Endothelial cell of umbilical vein (primary cell): ENCODE data around the gene WASF3.

Experiments used
- CTCF ChIP-seq, 2 donors: IDR thresholded peaks; 1 replicate in 1 of 2; 2 replicates in 1 of 2; pipeline ENCODE4 v1.5.1; 2011; ENCODE audit warnings: low read length in 2 of 2, mild to moderate bottlenecking in 2 of 2, moderate library complexity in 2 of 2, control low read depth in 1 of 2, inconsistent platforms in 1 of 2, low read depth in 1 of 2; ENCODE audit not compliant: insufficient read depth in 1 of 2; ENCODE audit errors: extremely low read depth in 1 of 2
- EZH2 ChIP-seq: IDR thresholded peaks from 2 replicates; pipeline ENCODE4 v1.6.1; 2012; ENCODE audit warnings: borderline replicate concordance, low read depth, mild to moderate bottlenecking, moderate library complexity, low read length, inconsistent platforms; ENCODE audit not compliant: severe bottlenecking
- MAX ChIP-seq: IDR thresholded peaks from 2 replicates; pipeline ENCODE4 v1.6.1; 2011; ENCODE audit not compliant: insufficient read depth, insufficient read length
- POLR2A ChIP-seq: IDR thresholded peaks from 2 replicates; pipeline ENCODE4 v1.6.1; 2012; ENCODE audit warnings: low read depth, mild to moderate bottlenecking, control low read depth, low read length
- POLR2AphosphoS5 ChIP-seq: IDR thresholded peaks from 2 replicates; pipeline ENCODE4 v1.6.1; 2012; ENCODE audit warnings: low read depth, mild to moderate bottlenecking, control low read depth, low read length, moderate library complexity; ENCODE audit not compliant: insufficient read depth

DNA sequence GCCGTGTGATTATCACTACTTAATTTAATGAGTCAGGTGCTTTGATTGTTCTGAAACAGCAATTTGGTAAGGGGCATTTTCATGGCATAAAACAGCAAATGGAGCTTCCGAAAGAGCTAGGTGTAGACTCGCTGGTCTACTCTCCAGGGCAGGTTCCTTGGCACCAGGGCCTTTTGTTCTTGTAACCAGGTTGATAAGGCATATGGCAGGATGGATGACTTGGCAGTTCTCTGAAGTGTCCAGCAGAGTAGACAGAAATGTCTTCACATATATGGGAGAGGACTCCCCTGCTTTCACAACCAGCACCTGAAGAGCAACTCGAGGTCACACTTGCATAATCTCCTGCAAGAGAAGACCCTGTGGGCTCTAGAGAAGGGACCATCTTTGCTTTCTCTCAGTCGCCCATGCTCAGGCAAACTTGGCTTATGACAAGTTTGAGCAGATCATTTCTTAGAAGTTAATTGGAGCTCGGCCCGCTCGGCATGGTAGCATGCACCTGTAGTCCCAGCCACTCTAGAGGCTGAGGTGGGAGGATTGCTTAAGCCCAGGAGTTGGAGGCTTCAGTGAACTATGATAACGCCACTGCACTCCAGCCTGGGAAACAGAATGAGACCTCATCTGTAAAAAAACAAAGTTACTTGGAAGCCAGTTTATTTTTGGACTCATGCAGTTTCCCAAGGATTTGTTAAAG, 23.3 kb upstream of the WASF3 start:
- TF ChIP-seq POLR2AphosphoS5, result no peak
- no peak for TF ChIP-seq CTCF (IDR thresholded peaks at IDR 0.05; ENCODE audit: extremely low read depth in 1 of 2, insufficient read depth in 1 of 2, low read depth in 1 of 2, low read length in 2 of 2)
- TF ChIP-seq POLR2A, result no peak
- TF ChIP-seq EZH2, result no peak
- no peak for TF ChIP-seq MAX
